ENCODE data around the gene PCAT7.
"Not testable (repeated sequence)": the region's sequence is repeated elsewhere in the genome, so short reads cannot be mapped to it uniquely, and the experiment has no call there.

DNA sequence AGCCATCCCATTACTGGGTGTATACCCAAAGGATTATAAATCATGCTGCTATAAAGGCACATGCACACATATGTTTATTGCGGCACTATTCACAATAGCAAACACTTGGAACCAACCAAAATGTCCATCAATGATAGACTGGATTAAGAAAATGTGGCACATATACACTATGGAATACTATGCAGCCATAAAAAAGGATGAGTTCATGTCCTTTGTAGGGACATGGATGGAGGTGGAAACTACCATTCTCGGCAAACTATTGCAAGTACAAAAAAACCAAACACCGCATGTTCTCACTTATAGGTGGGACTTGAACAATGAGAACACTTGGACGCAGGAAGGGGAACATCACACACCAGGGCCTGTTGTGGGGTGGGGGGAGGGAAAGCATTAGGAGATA, 48.5 kb upstream of the PCAT7 start:
- TF ChIP-seq, protein P1, sequence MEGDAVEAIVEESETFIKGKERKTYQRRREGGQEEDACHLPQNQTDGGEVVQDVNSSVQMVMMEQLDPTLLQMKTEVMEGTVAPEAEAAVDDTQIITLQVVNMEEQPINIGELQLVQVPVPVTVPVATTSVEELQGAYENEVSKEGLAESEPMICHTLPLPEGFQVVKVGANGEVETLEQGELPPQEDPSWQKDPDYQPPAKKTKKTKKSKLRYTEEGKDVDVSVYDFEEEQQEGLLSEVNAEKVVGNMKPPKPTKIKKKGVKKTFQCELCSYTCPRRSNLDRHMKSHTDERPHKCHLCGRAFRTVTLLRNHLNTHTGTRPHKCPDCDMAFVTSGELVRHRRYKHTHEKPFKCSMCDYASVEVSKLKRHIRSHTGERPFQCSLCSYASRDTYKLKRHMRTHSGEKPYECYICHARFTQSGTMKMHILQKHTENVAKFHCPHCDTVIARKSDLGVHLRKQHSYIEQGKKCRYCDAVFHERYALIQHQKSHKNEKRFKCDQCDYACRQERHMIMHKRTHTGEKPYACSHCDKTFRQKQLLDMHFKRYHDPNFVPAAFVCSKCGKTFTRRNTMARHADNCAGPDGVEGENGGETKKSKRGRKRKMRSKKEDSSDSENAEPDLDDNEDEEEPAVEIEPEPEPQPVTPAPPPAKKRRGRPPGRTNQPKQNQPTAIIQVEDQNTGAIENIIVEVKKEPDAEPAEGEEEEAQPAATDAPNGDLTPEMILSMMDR (IDR thresholded peaks at IDR 0.05), result not testable (repeated sequence)
- TF ChIP-seq POLR2A (IDR thresholded peaks at IDR 0.05), result not testable (repeated sequence)
